Middle frontal gyrus (tissue), 1 donor: Measurements from ENCODE around the gene TNFAIP3.
"Not testable (repeated sequence)": the region's sequence is repeated elsewhere in the genome, so short reads cannot be mapped to it uniquely, and the experiment has no call there.

Experiments used
- DNase-seq: peaks from one replicate; pipeline ENCODE4 v3.0.0-alpha.2; 2015; ENCODE audit warnings: low spot score; ENCODE audit errors: extremely low spot score

Gene TNFAIP3

GRCh38 chr6:137866914-137867684, at the start of gene TNFAIP3:
Gene TNFAIP3, plus strand, starts transcription at chr6:137867259. Its CDS starts 3,969 bp downstream, at chr6:137871228.
- DNase-seq: peak; percentile 70

GRCh38 chr6:137818440-137818839, 48.6 kb upstream of the TNFAIP3 start:
- no peak for DNase-seq

DNA sequence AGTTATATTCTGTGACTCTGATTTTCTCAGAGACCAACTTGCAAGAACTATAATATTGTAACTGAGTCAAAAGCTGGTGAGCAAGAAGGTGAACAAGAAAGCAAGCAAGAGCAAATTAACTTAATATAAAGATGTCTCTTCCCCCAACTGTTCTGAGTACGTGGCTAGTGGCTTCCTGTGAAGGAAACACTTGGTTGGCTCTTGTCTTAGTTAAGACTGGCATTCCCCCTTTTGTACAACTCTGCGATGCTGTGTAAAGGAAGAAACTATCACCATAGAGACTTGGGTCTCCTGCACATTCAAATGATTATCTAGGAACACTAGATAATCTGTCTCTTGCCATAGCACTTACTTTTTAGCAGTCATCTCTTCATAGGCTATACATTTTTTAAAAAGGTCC, 47.3 kb upstream of the TNFAIP3 start:
- no peak for DNase-seq

DNA sequence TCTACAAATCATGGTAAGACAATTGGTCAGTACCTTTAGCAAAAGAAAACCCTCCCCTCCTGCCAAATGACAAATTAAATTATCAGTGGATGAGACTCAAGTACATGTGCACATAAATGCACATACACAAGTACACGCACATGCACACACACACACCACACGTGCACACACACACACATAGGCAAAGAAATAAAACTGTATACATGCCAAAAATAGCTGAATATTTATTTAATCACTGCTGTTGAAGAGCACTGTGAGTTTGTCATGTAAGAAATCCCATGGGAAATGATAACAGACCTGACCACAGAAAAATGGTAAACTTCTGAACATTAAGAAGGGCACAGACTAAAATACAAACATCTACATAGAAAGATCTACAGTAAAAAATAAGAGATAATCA, 46.6 kb upstream of the TNFAIP3 start:
- DNase-seq: no peak

DNA sequence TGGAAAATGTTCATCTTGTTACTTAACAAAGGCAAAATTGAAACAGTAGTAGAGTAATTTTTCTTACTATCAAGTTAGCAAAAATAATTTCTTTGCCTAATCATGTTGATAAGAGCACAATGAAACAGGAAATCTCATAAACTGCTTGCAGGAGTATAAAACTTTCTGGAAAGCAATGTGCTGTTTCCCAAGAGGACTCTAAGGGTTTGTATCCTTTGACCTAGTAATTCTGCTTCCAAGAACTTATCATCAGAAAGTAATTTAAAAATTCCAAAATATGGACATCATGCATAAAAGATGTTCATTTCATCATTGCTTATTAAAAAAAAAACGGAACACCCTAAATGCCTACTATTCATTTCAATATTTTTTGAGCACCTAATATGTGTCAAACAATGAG, 46.1 kb upstream of the TNFAIP3 start:
- DNase-seq: no peak

- no peak for DNase-seq
Measured at GRCh38 chr6:137821491-137821890, 45.6 kb upstream of the TNFAIP3 start.

DNA sequence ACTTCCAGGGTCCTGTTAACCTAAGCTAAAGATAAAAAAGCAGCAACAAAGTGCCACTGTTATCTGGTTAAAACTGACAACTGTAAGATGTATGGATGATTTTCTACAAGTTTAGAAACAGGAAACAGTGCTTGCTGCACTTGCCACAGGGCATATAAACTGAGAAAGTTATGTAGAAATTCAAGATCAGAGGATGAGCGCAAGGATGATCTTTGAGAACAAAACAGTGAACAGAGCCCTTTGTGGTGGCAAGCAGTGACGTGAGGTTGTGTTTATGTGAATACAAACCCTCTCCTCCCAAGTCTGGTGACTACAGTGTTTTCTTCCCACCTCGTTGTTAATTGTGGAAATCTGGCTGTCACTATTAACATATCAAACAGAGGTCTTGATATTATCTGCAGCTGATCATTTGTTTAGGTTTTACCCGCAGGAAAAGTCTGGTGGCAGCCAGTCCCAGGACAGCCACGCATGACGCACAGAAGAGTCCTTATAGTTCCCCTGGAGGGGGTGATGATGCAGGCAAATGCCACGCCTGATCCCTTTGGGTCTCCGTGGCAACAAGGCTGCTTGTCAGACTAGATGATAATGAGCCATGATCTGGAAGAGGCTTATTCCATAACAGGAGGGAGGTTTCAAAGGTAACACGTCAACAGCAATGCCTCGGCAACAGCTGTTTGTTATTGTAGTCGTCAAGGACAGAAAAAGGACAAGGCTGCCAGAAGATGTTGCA, 43.1 kb upstream of the TNFAIP3 start:
- no peak for DNase-seq

GRCh38 chr6:137824556-137824879, 42.5 kb upstream of the TNFAIP3 start:
- no peak for DNase-seq

GRCh38 chr6:137824896-137825295, 42.2 kb upstream of the TNFAIP3 start:
- DNase-seq: no peak

GRCh38 chr6:137827411-137827940, 39.6 kb upstream of the TNFAIP3 start:
- DNase-seq: no peak

DNA sequence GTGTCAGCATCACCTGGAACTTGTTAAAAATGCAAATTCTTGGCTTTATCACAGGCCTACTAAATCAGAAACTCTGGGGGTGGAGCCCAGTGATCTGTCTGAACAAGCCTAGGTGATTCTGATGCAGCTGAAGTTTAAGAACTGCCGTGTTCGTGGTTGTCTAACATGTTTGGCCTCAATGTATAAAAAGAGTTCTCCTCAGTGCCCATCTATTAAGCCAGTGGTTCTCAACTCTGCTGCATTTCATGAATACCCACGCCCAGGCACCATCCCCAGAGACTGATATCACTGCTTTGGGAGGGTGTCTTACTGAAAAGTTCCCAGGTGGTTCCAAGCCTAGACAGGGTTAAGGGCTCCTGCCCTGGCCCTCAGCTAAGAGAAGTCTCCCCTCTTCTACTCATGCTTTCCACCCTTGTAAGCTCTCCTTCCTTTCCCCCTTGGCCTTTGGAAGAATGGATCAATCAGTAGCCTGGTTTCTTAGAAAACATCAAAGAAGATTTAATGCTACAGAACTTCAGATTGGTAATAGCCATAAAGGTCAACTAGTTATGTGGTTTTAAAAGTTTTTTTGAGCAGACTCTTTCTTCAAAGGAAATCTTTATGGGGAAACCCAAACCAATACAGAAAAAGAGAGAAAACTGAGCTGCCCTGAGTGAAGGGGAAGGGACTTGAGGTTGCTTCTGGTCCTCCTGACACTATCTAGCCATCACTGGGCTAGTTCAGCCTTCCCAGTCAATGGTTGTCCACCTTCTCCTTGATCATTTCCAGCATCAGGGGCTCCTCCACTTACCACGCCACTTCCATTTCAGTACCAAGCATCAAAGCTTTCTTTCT, 38.9 kb upstream of the TNFAIP3 start:
- DNase-seq: no peak

DNA sequence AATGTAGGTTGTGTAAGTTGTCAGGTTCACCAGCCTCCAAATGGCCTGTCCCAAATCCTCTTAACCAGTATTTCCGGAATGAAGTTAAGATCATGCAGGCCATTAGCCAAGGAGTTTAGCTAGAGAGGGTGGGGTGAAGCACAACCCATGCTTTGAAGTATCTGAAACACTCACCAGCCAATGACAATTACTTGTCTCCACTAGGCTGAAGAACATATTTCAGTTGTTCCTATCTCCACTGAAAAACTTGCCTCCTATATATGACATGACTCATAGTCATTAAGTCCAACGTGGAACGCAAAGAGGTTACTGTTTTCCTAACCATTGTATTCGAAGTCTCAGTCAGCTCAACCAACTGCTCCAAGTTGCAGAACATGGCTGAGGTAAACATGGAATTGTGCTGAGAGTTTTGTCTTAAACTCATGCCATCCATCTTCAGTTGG, 37.4 kb upstream of the TNFAIP3 start:
- no peak for DNase-seq

- no peak for DNase-seq
Measured at GRCh38 chr6:137830511-137830911, 36.5 kb upstream of the TNFAIP3 start.

DNA sequence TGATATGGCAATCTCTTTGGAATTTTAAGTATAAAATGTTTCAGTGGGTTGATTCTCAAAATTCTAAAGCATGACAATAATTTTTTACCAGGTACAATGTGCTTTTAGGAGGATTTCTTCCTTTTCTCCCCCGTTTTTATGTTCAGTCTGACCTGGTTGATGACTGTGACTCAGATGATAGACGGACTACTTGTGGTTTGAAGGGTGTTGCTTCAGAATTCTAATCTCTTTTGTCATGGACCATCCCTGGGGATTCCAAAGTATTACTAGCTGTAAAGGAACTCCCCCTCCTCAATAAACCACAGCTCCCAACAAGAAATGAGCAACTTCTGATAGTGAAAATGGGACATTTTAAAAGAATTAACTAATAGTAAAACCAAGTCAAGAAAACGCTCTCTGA, 34.9 kb upstream of the TNFAIP3 start:
- no peak for DNase-seq

DNA sequence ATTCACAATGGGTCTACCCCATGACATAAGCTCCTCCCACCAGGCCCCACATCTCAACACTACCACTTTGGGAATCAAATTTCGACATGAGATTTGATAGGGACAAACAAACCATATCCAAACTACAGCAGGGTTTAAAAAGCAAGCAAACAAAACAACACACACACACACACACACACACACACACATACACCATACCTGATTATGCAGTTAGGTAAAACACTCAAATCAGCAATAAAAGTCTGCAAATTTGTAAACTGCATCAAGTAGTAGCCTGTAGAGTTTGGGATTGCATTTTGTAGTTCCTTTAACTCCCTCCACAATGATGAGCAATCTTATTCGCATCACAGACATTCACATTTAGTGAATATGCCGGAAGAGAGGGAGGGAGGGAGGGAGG, 32.6 kb upstream of the TNFAIP3 start:
- no peak for DNase-seq

DNA sequence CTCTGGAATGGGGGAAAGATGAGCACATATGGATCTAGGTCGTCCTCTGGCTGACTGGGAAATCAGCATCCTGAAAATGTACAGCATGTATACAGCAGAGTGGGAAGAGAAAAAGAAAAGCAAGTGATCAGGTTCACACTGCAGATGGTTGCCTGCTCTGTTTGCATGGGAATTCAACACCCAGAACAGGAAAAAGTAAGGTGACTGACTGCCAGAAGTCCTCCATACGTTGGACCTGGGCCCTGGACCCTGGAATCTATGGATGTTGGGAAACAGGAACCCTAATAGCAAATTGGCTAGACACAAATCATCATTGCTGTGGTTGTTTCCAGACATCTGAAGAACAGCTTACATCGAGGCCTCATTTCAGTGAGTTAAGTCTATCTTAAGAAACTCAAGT, 30.3 kb upstream of the TNFAIP3 start:
- DNase-seq: no peak

GRCh38 chr6:137838090-137838489, 29.0 kb upstream of the TNFAIP3 start:
- DNase-seq: not testable (repeated sequence)

DNA sequence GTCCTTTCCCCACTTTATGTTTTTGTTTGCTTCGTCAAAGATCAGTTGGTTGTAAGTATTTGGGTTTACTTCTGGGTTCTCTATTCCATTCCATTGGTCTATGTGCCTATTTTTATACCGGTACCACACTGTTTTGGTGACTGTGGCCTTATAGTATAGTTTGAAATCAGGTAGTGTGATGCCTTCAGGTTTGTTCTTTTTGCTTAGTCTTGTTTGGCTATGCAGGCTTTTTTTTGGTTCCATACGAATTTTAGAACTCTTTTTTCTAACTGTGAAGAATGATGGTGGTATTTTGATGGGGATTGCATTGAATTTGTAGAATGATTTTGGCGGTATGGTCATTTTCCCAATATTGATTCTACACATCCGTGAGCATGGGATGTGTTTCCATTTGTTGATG, 28.5 kb upstream of the TNFAIP3 start:
- not testable (repeated sequence) for DNase-seq

DNA sequence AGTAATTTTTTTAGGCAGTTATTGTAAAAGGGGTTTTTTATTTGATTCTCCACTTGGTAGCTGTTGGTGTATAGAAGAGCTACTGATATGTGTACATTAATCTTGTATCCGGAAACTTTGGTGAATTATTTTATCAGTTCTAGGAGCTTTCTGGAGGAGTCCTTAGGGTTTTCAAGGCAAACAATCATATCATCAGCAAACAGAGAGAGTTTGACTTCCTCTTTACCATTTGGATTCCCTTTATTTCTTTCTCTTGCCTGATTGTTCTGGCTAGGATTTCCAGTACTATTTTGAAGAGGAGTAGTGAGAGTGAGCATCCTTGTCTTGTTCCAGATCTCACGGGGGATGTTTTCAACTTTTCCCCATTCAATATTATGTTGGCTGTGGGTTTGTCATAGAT, 28.0 kb upstream of the TNFAIP3 start:
- DNase-seq: no peak

DNA sequence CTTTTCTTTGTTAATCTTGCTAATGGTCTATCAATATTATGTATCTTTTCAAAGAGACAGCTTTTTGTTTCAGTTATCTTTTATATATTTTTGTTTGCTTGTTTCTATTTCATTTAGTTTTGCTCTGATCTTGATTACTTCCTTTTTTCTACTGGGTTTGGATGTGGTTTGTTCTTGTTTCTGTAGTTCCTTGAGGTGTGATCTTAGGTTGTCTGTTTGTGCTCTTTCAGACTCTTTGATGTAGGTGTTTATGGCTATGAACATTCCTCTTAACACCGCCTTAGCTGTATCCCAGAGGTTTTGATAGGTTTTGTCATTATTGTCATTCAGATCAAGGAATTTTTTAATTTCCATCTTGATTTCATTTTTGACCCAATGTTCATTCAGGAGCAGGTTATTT, 26.8 kb upstream of the TNFAIP3 start:
- DNase-seq: no peak

DNA sequence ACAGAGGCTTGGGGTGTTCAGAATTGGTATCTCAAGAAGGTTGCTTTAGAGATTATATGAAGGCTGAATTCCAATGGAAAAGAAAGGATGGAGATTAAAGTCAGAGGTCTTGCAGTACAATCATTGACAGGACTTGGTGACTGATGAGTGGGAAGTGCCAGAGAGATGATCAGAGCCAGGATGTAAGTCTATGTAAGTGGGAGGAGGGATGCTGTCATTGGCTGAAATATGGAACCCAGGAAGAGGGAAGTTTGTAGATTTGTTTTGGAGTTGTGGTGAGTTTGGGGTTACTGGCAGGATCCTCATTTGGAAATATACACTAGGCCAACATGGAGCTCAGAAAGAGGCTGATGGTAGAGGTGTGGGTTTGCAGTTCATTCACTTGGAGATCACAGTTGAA, 23.8 kb upstream of the TNFAIP3 start:
- DNase-seq: no peak

- DNase-seq: not testable (repeated sequence)
Measured at GRCh38 chr6:137844327-137844726, 22.7 kb upstream of the TNFAIP3 start.
